Measurements from ENCODE around the gene PTPRCAP.

The PTPRCAP gene

GRCh38 chr11:67423891-67424613 is 13.4 kb downstream of the PTPRCAP start:
- no peak for DNase-seq (ENCODE audit: low read depth)

GRCh38 chr11:67423466-67423865 is 14.0 kb downstream of the PTPRCAP start:
- DNase-seq (ENCODE audit: low read depth), result no peak

- DNase-seq (ENCODE audit: low read depth), result no peak
Measured at GRCh38 chr11:67422891-67423290, 14.6 kb downstream of the PTPRCAP start.

GRCh38 chr11:67421430-67422031 is 16.0 kb downstream of the PTPRCAP start:
- DNase-seq (ENCODE audit: low read depth), result no peak

- DNase-seq (ENCODE audit: low read depth), result peak; percentile 97
Measured at GRCh38 chr11:67420646-67421429, 16.6 kb downstream of the PTPRCAP start.

- no peak for DNase-seq (ENCODE audit: low read depth)
Measured at GRCh38 chr11:67420147-67420645, 17.3 kb downstream of the PTPRCAP start.

- DNase-seq (ENCODE audit: low read depth), result no peak
Measured at GRCh38 chr11:67419325-67420049, 18.0 kb downstream of the PTPRCAP start.

- DNase-seq (ENCODE audit: low read depth), result no peak
Measured at GRCh38 chr11:67418476-67419281, 18.8 kb downstream of the PTPRCAP start.

GRCh38 chr11:67417425-67417824 is 20.1 kb downstream of the PTPRCAP start:
- no peak for DNase-seq (ENCODE audit: low read depth)

GRCh38 chr11:67416416-67417335 is 20.8 kb downstream of the PTPRCAP start:
- DNase-seq (ENCODE audit: low read depth), result peak; percentile 69

GRCh38 chr11:67415501-67416304 is 21.8 kb downstream of the PTPRCAP start, which contains the start of gene CARNS1:
TSS of gene CARNS1 (plus strand) at chr11:67415678. CDS start at chr11:67416200, 522 bp downstream.
- DNase-seq (ENCODE audit: low read depth), result no peak

- no peak for DNase-seq (ENCODE audit: low read depth)
Measured at GRCh38 chr11:67413266-67413849, 24.1 kb downstream of the PTPRCAP start.

- DNase-seq (ENCODE audit: low read depth), result no peak
Measured at GRCh38 chr11:67412495-67413179, 24.8 kb downstream of the PTPRCAP start.

- no peak for DNase-seq (ENCODE audit: low read depth)
Measured at GRCh38 chr11:67411785-67412152, 25.7 kb downstream of the PTPRCAP start.

- DNase-seq (ENCODE audit: low read depth), result no peak
Measured at GRCh38 chr11:67410984-67411784, 26.3 kb downstream of the PTPRCAP start.

GRCh38 chr11:67410369-67410831 is 27.1 kb downstream of the PTPRCAP start:
- no peak for DNase-seq (ENCODE audit: low read depth)

- no peak for DNase-seq (ENCODE audit: low read depth)
Measured at GRCh38 chr11:67409781-67410368, 27.6 kb downstream of the PTPRCAP start.

Data from stimulated activated CD8-positive, alpha-beta memory T cell treated with anti-CD3 and anti-CD28 coated beads, Interleukin-12 subunit alpha, Interleukin-12 subunit beta, amount 100 ng/mL, for 1 hour (primary cell).